ENCODE data around the gene GALNT6. TPM values are rescaled to one million over a fixed set of nuclear protein-coding genes. Genes with fewer than 3 reads are reported as not detected.

Gene GALNT6
- total RNA-seq, 3 donors from 2014 or later (not counting 1 experiment from before 2014, with no cell fraction given) = 19.3 to 38.5 (median 33.9) TPM

GRCh38 chr12:51407604-51408003 is 16.4 kb upstream of the GALNT6 start:
- no peak for DNase-seq
- no peak overlapping the region for H3K4me3 Mint-ChIP-seq
- intact Hi-C loops (cut with micrococcal nuclease) = no loop called here
- Histone ChIP-seq H3K36me3 (ENCODE audit: control insufficient read depth, insufficient read depth, low read length) (no peaks in the 10 kb centered on the region), H3K4me1 (ENCODE audit: control insufficient read depth, insufficient read depth, low read length) (no peaks in the 10 kb centered on the region), H3K27ac (ENCODE audit: low read length) (no peak overlapping the region), H3K4me3 (ENCODE audit: low read length) (no peak overlapping the region), H3K9me3 (ENCODE audit: control insufficient read depth, insufficient read depth, low read length) (no peaks in the 10 kb centered on the region), H3K27me3 (ENCODE audit: control insufficient read depth, insufficient read depth, low read length) (no peaks in the 10 kb centered on the region)
- no peaks in the 10 kb centered on the region for H3K36me3 Mint-ChIP-seq
- H3K27ac Mint-ChIP-seq = no peak overlapping the region
- no peak for ATAC-seq
- 59% methylated on average over 4 of the region's 4 CpGs for WGBS (ENCODE audit: insufficient coverage)
- no peak for TF ChIP-seq CTCF (IDR thresholded peaks at IDR 0.05)
- no peaks in the 10 kb centered on the region for H3K27me3 Mint-ChIP-seq (ENCODE audit: low read depth in 2 of 2)
- peaks cover 0 to under 1% of the 10 kb centered on the region in 2 donors for H3K4me1 Mint-ChIP-seq
- no peaks in the 10 kb centered on the region for H3K9me3 Mint-ChIP-seq

- H3K27ac Mint-ChIP-seq = no peak overlapping the region
- Histone ChIP-seq H3K9me3 (ENCODE audit: control insufficient read depth, insufficient read depth, low read length) (no peaks in the 10 kb centered on the region), H3K27me3 (ENCODE audit: control insufficient read depth, insufficient read depth, low read length) (no peaks in the 10 kb centered on the region), H3K36me3 (ENCODE audit: control insufficient read depth, insufficient read depth, low read length) (no peaks in the 10 kb centered on the region), H3K27ac (ENCODE audit: low read length) (no peak overlapping the region), H3K4me1 (ENCODE audit: control insufficient read depth, insufficient read depth, low read length) (no peaks in the 10 kb centered on the region), H3K4me3 (ENCODE audit: low read length) (no peak overlapping the region)
- no peak overlapping the region for H3K4me3 Mint-ChIP-seq
- ATAC-seq (no peak), DNase-seq (no peak)
- no peak for TF ChIP-seq CTCF (IDR thresholded peaks at IDR 0.05)
- no peaks in the 10 kb centered on the region for H3K4me1 Mint-ChIP-seq
- intact Hi-C loops (cut with micrococcal nuclease) = no loop called here
- no peaks in the 10 kb centered on the region for H3K27me3 Mint-ChIP-seq (ENCODE audit: low read depth in 2 of 2)
- H3K36me3 Mint-ChIP-seq = no peaks in the 10 kb centered on the region
- no peaks in the 10 kb centered on the region for H3K9me3 Mint-ChIP-seq
- WGBS (ENCODE audit: insufficient coverage) = 91% methylated on average over 4 of the region's 5 CpGs
Observed at GRCh38 chr12:51406859-51407258, 15.7 kb upstream of the GALNT6 start.

- H3K27me3 ChIP-seq (ENCODE audit: control insufficient read depth, insufficient read depth, low read length) = no peaks in the 10 kb centered on the region
- H3K27ac ChIP-seq (ENCODE audit: low read length) = no peak overlapping the region
- Mint-ChIP-seq H3K9me3 (no peaks in the 10 kb centered on the region), H3K4me1 (no peaks in the 10 kb centered on the region), H3K4me3 (no peak overlapping the region), H3K27me3 (ENCODE audit: low read depth in 2 of 2) (no peaks in the 10 kb centered on the region), H3K36me3 (no peaks in the 10 kb centered on the region), H3K27ac (no peak overlapping the region)
- no peak for TF ChIP-seq CTCF (IDR thresholded peaks at IDR 0.05)
- H3K4me3 ChIP-seq (ENCODE audit: low read length) = no peak overlapping the region
- intact Hi-C loops (cut with micrococcal nuclease) = no loop called here
- H3K9me3 ChIP-seq (ENCODE audit: control insufficient read depth, insufficient read depth, low read length) = no peaks in the 10 kb centered on the region
- H3K36me3 ChIP-seq (ENCODE audit: control insufficient read depth, insufficient read depth, low read length) = no peaks in the 10 kb centered on the region
- ATAC-seq (no peak), DNase-seq (no peak)
- H3K4me1 ChIP-seq (ENCODE audit: control insufficient read depth, insufficient read depth, low read length) = no peaks in the 10 kb centered on the region
- WGBS (ENCODE audit: insufficient coverage) = 86% methylated on average over 3 of the region's 3 CpGs
Observed at GRCh38 chr12:51406290-51406689, 15.1 kb upstream of the GALNT6 start.

GRCh38 chr12:51405801-51406207 is 14.6 kb upstream of the GALNT6 start:
- Histone ChIP-seq H3K9me3 (ENCODE audit: control insufficient read depth, insufficient read depth, low read length) (no peaks in the 10 kb centered on the region), H3K27me3 (ENCODE audit: control insufficient read depth, insufficient read depth, low read length) (no peaks in the 10 kb centered on the region), H3K27ac (ENCODE audit: low read length) (no peak overlapping the region), H3K4me1 (ENCODE audit: control insufficient read depth, insufficient read depth, low read length) (no peaks in the 10 kb centered on the region), H3K4me3 (ENCODE audit: low read length) (no peak overlapping the region), H3K36me3 (ENCODE audit: control insufficient read depth, insufficient read depth, low read length) (no peaks in the 10 kb centered on the region)
- DNase-seq (no peak), ATAC-seq (no peak)
- no peak overlapping the region for H3K4me3 Mint-ChIP-seq
- intact Hi-C loops (cut with micrococcal nuclease) = no loop called here
- H3K27ac Mint-ChIP-seq = no peak overlapping the region
- H3K9me3 Mint-ChIP-seq = no peaks in the 10 kb centered on the region
- H3K36me3 Mint-ChIP-seq = no peaks in the 10 kb centered on the region
- H3K4me1 Mint-ChIP-seq = no peaks in the 10 kb centered on the region
- no peaks in the 10 kb centered on the region for H3K27me3 Mint-ChIP-seq (ENCODE audit: low read depth in 2 of 2)
- 100% methylated on average over 3 of the region's 3 CpGs for WGBS (ENCODE audit: insufficient coverage)
- no peak for TF ChIP-seq CTCF (IDR thresholded peaks at IDR 0.05)

Measured in natural killer cell (primary cell).